HCT116 (cell line): ENCODE data around the gene ABCA8. TPM values are rescaled to one million over a fixed set of nuclear protein-coding genes. Genes with fewer than 3 reads are reported as not detected.

Source experiments
- ATAC-seq: fragments of 200-7000 bp; cut with Tn5 transposase; 2 replicates; pipeline ENCODE4 v1.9.1; 2020; ENCODE audit warnings: mild to moderate bottlenecking, moderate library complexity
- BruUV-seq: library from RNA; stranded (reverse); fragments of 400-500 nt; replicated peaks from 2 replicates; lab custom pipeline; 2021; lab: Mats Ljungman, UMichigan
- CTCF ChIA-PET: fragments of 300-600 bp; sonication (Branson Sonifier 250); formaldehyde crosslinking; loops from one replicate; lab custom pipeline; 2021; ENCODE audit warnings: antibody characterized with exemption; lab: Charles Lee
- POLR2A ChIA-PET: fragments of 300-600, 350-600 bp; sonication (Branson Sonifier 250); formaldehyde crosslinking; loops from one replicate; lab custom pipeline; 2021; ENCODE audit warnings: antibody characterized with exemption; lab: Charles Lee
- RAD21 ChIA-PET, 2 experiments: fragments of 300-600 bp; sonication (Branson Sonifier 250); formaldehyde crosslinking; loops; one replicate each; lab custom pipeline; 2023; ENCODE audit warnings: low total read pairs in 2 of 2; ENCODE audit not compliant: uncharacterized antibody in 2 of 2, unreplicated experiment in 2 of 2, low non-redundant PET in 1 of 2; lab: Charles Lee
- DNase-seq: peaks from one replicate; pipeline ENCODE4 v3.0.0-alpha.2; 2010; ENCODE audit warnings: low read depth, low spot score
- H2AFZ ChIP-seq: fragments of 200-600 bp; shearing (Covaris generic), sonication (generic); 2 replicates; pipeline ENCODE4 v1.6.1; 2017; ENCODE audit warnings: low read depth, mixed run types, mixed read lengths, antibody characterized with exemption, low read length; ENCODE audit not compliant: poor library complexity, severe bottlenecking
- H3K27ac ChIP-seq: 2 replicates; pipeline ENCODE4 v1.5.1; 2012; ENCODE audit warnings: low read depth, low read length
- H3K27me3 ChIP-seq: fragments of 200-600 bp; sonication (generic); 2 replicates; pipeline ENCODE4 v1.6.1; 2016; ENCODE audit warnings: mixed run types, low read length, mixed read lengths; ENCODE audit not compliant: insufficient read depth
- H3K36me3 ChIP-seq, 2 experiments: fragments of 200-500 bp in 1 of 2; fragments of 200-600 bp in 1 of 2; sonication (Bioruptor generic) in 1 of 2; sonication (generic) in 1 of 2; 2 replicates each; pipeline versions ENCODE4 v1.5.1 to v1.6.1; 2014 to 2016; ENCODE audit warnings: low read length in 2 of 2, inconsistent platforms in 1 of 2, mixed read lengths in 1 of 2, mixed run types in 1 of 2; ENCODE audit not compliant: insufficient read depth in 2 of 2, control insufficient read depth in 1 of 2
- H3K4me1 ChIP-seq, 2 experiments: fragments of 200-600 bp in 1 of 2; sonication (generic) in 1 of 2; 2 replicates each; pipeline versions ENCODE4 v1.5.1 to v1.6.1; 2012 to 2017; ENCODE audit warnings: low read length in 2 of 2, inconsistent platforms in 1 of 2, mild to moderate bottlenecking in 1 of 2, mixed read lengths in 1 of 2, mixed run types in 1 of 2, moderate library complexity in 1 of 2; ENCODE audit not compliant: insufficient read depth in 2 of 2, control insufficient read depth in 1 of 2
- H3K4me2 ChIP-seq: fragments of 200-600 bp; sonication (generic); 2 replicates; pipeline ENCODE4 v1.6.1; 2017; ENCODE audit warnings: mixed run types, low read length, mixed read lengths
- H3K4me3 ChIP-seq, 2 experiments: fragments of 200-600 bp in 1 of 2; sonication (generic) in 1 of 2; replicated peaks in 1 of 2; 2 replicates each; pipeline ENCODE4 v1.5.1; 2011 to 2016; ENCODE audit warnings: low read length in 2 of 2, control low read depth in 1 of 2, low read depth in 1 of 2, mild to moderate bottlenecking in 1 of 2, mixed read lengths in 1 of 2, mixed run types in 1 of 2
- H3K79me2 ChIP-seq: fragments of 200-600 bp; sonication (generic); 2 replicates; pipeline ENCODE4 v1.6.1; 2017; ENCODE audit warnings: mild to moderate bottlenecking, mixed run types, low read length, moderate library complexity, mixed read lengths; ENCODE audit not compliant: insufficient read depth
- H3K9ac ChIP-seq: fragments of 200-600 bp; sonication (generic); 2 replicates; pipeline ENCODE4 v1.6.1; 2016; ENCODE audit warnings: low read length, mixed read lengths
- H3K9me2 ChIP-seq: fragments of 200-600 bp; sonication (generic), shearing (Covaris generic); 2 replicates; pipeline ENCODE4 v1.6.1; 2017; ENCODE audit warnings: mixed run types, mild to moderate bottlenecking, moderate library complexity; ENCODE audit not compliant: insufficient read depth
- H3K9me3 ChIP-seq, 2 experiments: fragments of 200-500 bp in 1 of 2; fragments of 200-600 bp in 1 of 2; sonication (Bioruptor generic) in 1 of 2; sonication (generic) in 1 of 2; 2 replicates each; pipeline ENCODE4 v1.6.1; 2014 to 2017; ENCODE audit warnings: low read length in 2 of 2, mixed read lengths in 2 of 2, inconsistent platforms in 1 of 2, low read depth in 1 of 2, mild to moderate bottlenecking in 1 of 2, mixed run types in 1 of 2, moderate library complexity in 1 of 2; ENCODE audit not compliant: control insufficient read depth in 1 of 2, insufficient read depth in 1 of 2
- H4K20me1 ChIP-seq: fragments of 200-600 bp; sonication (generic), shearing (Covaris generic); 2 replicates; pipeline ENCODE4 v1.6.1; 2017; ENCODE audit warnings: mixed run types, mild to moderate bottlenecking, moderate library complexity; ENCODE audit not compliant: insufficient read depth
- CBX3 ChIP-seq: IDR thresholded peaks from 2 replicates; pipeline ENCODE4 v1.6.1; 2012; ENCODE audit warnings: low read depth
- CEBPB ChIP-seq: IDR thresholded peaks from 2 replicates; pipeline ENCODE4 v1.6.1; 2012; ENCODE audit warnings: low read depth
- ELF1 ChIP-seq: IDR thresholded peaks from 2 replicates; pipeline ENCODE4 v1.6.1; 2012; ENCODE audit warnings: low read depth, borderline replicate concordance
- EZH2 ChIP-seq: fragments of 200-600 bp; sonication (generic); IDR thresholded peaks from 2 replicates; pipeline ENCODE4 v1.6.1; 2017; ENCODE audit warnings: antibody characterized with exemption, mixed run types
- POLR2A ChIP-seq: IDR thresholded peaks from 2 replicates; pipeline ENCODE4 v1.7.0; 2011; ENCODE audit warnings: borderline replicate concordance; ENCODE audit not compliant: insufficient read depth, insufficient read length; ENCODE audit errors: extremely low read depth
- POLR2AphosphoS5 ChIP-seq: IDR thresholded peaks from 2 replicates; pipeline ENCODE4 v1.6.1; 2011; ENCODE audit warnings: mild to moderate bottlenecking, low read depth, low read length, moderate library complexity
- SIN3A ChIP-seq: IDR thresholded peaks from 2 replicates; pipeline ENCODE4 v1.6.1; 2012; ENCODE audit warnings: low read depth
- SP1 ChIP-seq: IDR thresholded peaks from 2 replicates; pipeline ENCODE4 v1.6.1; 2012; ENCODE audit warnings: low read depth
- SRF ChIP-seq: IDR thresholded peaks from 2 replicates; pipeline ENCODE4 v1.6.1; 2012; ENCODE audit warnings: low read depth
- intact Hi-C: fragments of 100-400 bp; cut with micrococcal nuclease; formaldehyde crosslinking; loops from 2 replicates; pipeline ENCODE4 v1.10.0; 2022
- total RNA-seq: library from RNA; stranded (reverse); gene quantifications from one replicate; pipeline ENCODE4 v1.2.1, GENCODE V29; 2021; ENCODE audit not compliant: unreplicated experiment
- TF ChIP-seq, protein P1 (sequence below): IDR thresholded peaks from 2 replicates; pipeline ENCODE4 v1.6.1; 2012

Gene ABCA8
- total RNA-seq, 1 experiment from 2014 or later = 0.44 TPM

- Histone ChIP-seq H3K36me3 (no peaks in the 10 kb centered on the region), H3K9me2 (no peaks in the 10 kb centered on the region), H3K79me2 (no peaks in the 10 kb centered on the region), H3K9ac (no peak overlapping the region), H3K4me2 (peak overlapping the region; percentile 73), H3K4me3 (no peak overlapping the region), H3K4me1 (peaks cover 26 to 38% of the 10 kb centered on the region in 2 experiments), H3K27ac (no peak overlapping the region), H4K20me1 (no peaks in the 10 kb centered on the region), H3K27me3 (no peaks in the 10 kb centered on the region), H2AFZ (peak overlapping the region; percentile 63), H3K9me3 (no peaks in the 10 kb centered on the region)
- RAD21 ChIA-PET = no interaction called here
- DNase-seq = no peak
- ATAC-seq = no peak
- CTCF ChIA-PET = no interaction called here
- intact Hi-C loops = no loop called here
- BruUV-seq = no TSS peak
- POLR2A ChIA-PET = no interaction called here
- TF ChIP-seq, protein P1, sequence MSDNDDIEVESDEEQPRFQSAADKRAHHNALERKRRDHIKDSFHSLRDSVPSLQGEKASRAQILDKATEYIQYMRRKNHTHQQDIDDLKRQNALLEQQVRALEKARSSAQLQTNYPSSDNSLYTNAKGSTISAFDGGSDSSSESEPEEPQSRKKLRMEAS = no peak
- no peak for TF ChIP-seq SP1
- no peak for TF ChIP-seq SIN3A
- TF ChIP-seq SRF = no peak
- no peak for TF ChIP-seq CEBPB
- no peak for TF ChIP-seq POLR2A
- TF ChIP-seq CBX3 = no peak
- TF ChIP-seq POLR2AphosphoS5 = no peak
These were observed 134.7 kb downstream of the ABCA8 start for GRCh38 chr17:68820476-68820824.

GRCh38 chr17:68819465-68819864 is 135.7 kb downstream of the ABCA8 start:
- no peaks in the 10 kb centered on the region for H4K20me1 ChIP-seq
- H3K9me2 ChIP-seq = no peaks in the 10 kb centered on the region
- no peak for DNase-seq
- RAD21 ChIA-PET = no interaction called here
- BruUV-seq = no TSS peak
- peak overlapping the region; percentile 63 for H2AFZ ChIP-seq
- TF ChIP-seq ELF1 (no peak), SIN3A (no peak), SRF (no peak), EZH2 (no peak)
- no peak for ATAC-seq
- no peaks in the 10 kb centered on the region for H3K79me2 ChIP-seq
- H3K4me3 ChIP-seq = no peak overlapping the region
- no peak overlapping the region for H3K4me2 ChIP-seq
- no peaks in the 10 kb centered on the region for H3K27me3 ChIP-seq
- no peak overlapping the region for H3K27ac ChIP-seq
- CTCF ChIA-PET = no interaction called here
- H3K9me3 ChIP-seq = no peaks in the 10 kb centered on the region
- POLR2A ChIA-PET = no interaction called here
- no peaks in the 10 kb centered on the region for H3K36me3 ChIP-seq
- H3K4me1 ChIP-seq = peaks cover 26 to 38% of the 10 kb centered on the region in 2 experiments
- intact Hi-C loops = no loop called here
- H3K9ac ChIP-seq = no peak overlapping the region

Other genes starting within 250 kb of the ABCA8 start
- gene ABCA9, start 105.5 kb upstream of the ABCA8 start, total RNA-seq = not detected
- gene ABCA6, start 186.5 kb upstream of the ABCA8 start, total RNA-seq = 0.44 TPM